GM19395 (cell line): Measurements from ENCODE around the gene JMJD6.
A peak's percentile ranks its signal among the peaks of the same experiment; 100 is the strongest.

Experiments
- ATAC-seq: cut with Tn5 transposase; IDR thresholded peaks from one replicate; pipeline ENCODE4 v1.9.1; 2021; ENCODE audit warnings: mild to moderate bottlenecking, moderate library complexity; ENCODE audit not compliant: unreplicated experiment

The JMJD6 gene

GRCh38 chr17:76683011-76683755 is 43.2 kb downstream of the JMJD6 start:
- no peak for ATAC-seq

DNA sequence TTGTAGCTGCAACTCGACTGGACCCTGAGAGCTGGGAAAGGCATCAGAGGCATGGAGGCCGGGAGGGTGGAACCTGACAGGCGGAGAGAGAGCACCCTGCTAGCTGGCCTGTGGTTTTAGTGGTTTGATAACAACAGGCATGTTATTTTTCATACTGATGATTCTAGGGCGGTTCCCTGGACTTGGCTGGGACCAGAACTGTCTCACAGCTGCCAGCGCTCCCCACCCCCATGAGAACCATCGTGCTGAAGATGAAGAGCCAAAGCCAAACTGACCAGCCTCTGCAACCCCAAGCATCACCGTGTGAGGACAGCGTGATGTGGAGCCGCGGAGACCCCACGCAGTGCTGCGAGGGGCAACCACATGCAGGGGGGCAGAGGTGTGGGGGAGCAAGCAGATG is 44.1 kb downstream of the JMJD6 start:
- ATAC-seq = no peak

GRCh38 chr17:76681222-76682137 is 44.9 kb downstream of the JMJD6 start:
- no peak for ATAC-seq

GRCh38 chr17:76679239-76679638 is 47.2 kb downstream of the JMJD6 start:
- ATAC-seq = no peak

- no peak for ATAC-seq
These were observed 48.1 kb downstream of the JMJD6 start for GRCh38 chr17:76678330-76678729.

- no peak for ATAC-seq
These were observed 49.0 kb downstream of the JMJD6 start for GRCh38 chr17:76677406-76677805.

- no peak for ATAC-seq
These were observed 49.8 kb downstream of the JMJD6 start for GRCh38 chr17:76676629-76677028.

- no peak for ATAC-seq
These were observed 50.8 kb downstream of the JMJD6 start for GRCh38 chr17:76675648-76676047.

DNA sequence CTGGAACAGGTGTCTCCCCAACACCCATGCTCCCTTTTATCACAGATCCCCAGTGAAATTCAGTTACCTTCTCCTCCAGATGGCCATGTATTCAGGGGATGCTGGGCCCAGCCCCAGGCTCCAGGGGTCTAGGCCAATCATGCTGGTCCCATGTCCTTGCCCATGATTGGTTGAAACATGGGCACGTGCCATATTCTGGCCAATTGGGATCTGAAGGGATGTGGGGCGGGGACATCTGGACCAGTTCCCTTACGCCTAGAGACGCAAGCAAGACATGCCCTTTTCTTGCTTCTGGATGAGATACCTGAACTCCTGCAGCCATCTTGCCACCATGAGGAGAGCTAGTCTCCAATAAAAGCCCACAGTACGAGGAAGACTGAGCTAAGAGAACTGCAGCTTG is 51.8 kb downstream of the JMJD6 start:
- ATAC-seq = no peak

GRCh38 chr17:76673729-76674128 is 52.7 kb downstream of the JMJD6 start:
- no peak for ATAC-seq

GRCh38 chr17:76672892-76673291 is 53.5 kb downstream of the JMJD6 start:
- no peak for ATAC-seq

DNA sequence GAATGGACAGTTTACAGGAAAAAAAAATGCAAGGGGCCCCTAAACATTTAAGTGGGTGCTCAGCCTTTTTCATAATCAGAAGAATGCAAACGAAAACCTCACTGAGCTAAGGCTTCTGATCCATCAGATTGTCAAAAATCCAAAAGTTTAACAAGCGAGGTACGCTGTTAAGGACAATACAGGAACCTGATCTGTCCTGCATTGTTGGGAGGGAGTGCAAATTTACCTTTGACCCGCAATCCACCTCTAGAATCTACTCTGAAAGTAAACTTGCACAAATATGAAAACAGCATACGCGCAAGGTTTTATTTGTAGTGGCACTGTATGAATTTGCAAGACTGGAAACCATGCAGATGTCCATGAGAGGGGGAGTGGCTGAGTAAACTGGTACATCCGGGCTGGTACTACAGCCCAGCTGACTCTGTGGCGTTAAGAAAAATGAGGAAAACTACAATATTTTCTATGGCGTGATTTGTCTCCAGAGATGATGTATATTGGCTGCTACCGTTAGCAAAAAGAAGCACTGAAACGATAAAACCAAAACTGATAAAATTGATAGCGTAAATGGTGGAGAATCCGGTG is 54.0 kb downstream of the JMJD6 start:
- ATAC-seq = no peak

GRCh38 chr17:76671912-76672262 is 54.5 kb downstream of the JMJD6 start:
- peak; percentile 24 for ATAC-seq

- ATAC-seq = peak; percentile 97
These were observed 55.1 kb downstream of the JMJD6 start for GRCh38 chr17:76671123-76671911.

GRCh38 chr17:76670718-76671122 is 55.7 kb downstream of the JMJD6 start:
- ATAC-seq = no peak

GRCh38 chr17:76670020-76670717 is 56.2 kb downstream of the JMJD6 start:
- ATAC-seq = no peak
